ENCODE data around the gene PECR.
A peak's percentile ranks its signal among the peaks of the same experiment; 100 is the strongest.

Gene PECR

DNA sequence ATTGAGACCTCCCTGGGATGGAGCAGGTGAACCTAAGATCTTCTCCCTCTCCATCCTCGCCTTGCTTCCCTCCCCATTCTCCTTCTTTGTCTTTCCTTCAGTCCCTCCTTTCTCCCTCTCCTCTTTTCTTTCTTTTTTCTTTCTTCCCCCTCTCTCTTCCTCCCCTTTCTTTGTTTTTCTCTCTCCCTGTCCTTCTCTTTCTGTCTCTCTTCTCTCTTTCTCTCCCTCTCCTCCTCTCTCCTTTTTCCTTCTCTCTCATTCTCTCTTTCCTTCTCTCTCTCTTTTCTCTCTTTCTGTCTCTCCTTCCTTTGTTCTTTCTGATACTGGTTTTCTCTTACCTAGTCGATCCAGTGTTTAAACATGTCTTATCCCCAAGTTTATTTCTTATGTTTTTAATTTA lies 78.9 kb downstream of the PECR start:
- H3K9ac ChIP-seq (ENCODE audit: low read length), result peak overlapping the region; percentile 59
- peak overlapping the region; percentile 89 for H3K27ac ChIP-seq (ENCODE audit: low read length)
- H3K4me3 ChIP-seq (ENCODE audit: low read length), result peak overlapping the region; percentile 36
- H3K9me3 ChIP-seq (ENCODE audit: insufficient read depth, low read length), result no peaks in the 10 kb centered on the region
- H3K27me3 ChIP-seq (ENCODE audit: low read depth, low read length), result no peaks in the 10 kb centered on the region
- peaks cover 18% of the 10 kb centered on the region for H3K36me3 ChIP-seq (replicated peaks; ENCODE audit: low read depth, low read length)
- peak overlapping the region; percentile 81 for H3K4me2 ChIP-seq (ENCODE audit: low read length)
- TF ChIP-seq EZH2phosphoT487 (IDR thresholded peaks at IDR 0.05; ENCODE audit: low read depth), result no peak
- TF ChIP-seq, protein P1, sequence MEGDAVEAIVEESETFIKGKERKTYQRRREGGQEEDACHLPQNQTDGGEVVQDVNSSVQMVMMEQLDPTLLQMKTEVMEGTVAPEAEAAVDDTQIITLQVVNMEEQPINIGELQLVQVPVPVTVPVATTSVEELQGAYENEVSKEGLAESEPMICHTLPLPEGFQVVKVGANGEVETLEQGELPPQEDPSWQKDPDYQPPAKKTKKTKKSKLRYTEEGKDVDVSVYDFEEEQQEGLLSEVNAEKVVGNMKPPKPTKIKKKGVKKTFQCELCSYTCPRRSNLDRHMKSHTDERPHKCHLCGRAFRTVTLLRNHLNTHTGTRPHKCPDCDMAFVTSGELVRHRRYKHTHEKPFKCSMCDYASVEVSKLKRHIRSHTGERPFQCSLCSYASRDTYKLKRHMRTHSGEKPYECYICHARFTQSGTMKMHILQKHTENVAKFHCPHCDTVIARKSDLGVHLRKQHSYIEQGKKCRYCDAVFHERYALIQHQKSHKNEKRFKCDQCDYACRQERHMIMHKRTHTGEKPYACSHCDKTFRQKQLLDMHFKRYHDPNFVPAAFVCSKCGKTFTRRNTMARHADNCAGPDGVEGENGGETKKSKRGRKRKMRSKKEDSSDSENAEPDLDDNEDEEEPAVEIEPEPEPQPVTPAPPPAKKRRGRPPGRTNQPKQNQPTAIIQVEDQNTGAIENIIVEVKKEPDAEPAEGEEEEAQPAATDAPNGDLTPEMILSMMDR (IDR thresholded peaks at IDR 0.05; ENCODE audit: low read depth, low read length), result no peak
- no peak overlapping the region for H2AFZ ChIP-seq (ENCODE audit: low read depth, low read length)
- peaks cover 78% of the 10 kb centered on the region for H4K20me1 ChIP-seq (ENCODE audit: insufficient read depth, low read length)
- peaks cover 97% of the 10 kb centered on the region for H3K79me2 ChIP-seq (ENCODE audit: low read length)
- H3K4me1 ChIP-seq (ENCODE audit: low read length), result peaks cover 70% of the 10 kb centered on the region

DNA sequence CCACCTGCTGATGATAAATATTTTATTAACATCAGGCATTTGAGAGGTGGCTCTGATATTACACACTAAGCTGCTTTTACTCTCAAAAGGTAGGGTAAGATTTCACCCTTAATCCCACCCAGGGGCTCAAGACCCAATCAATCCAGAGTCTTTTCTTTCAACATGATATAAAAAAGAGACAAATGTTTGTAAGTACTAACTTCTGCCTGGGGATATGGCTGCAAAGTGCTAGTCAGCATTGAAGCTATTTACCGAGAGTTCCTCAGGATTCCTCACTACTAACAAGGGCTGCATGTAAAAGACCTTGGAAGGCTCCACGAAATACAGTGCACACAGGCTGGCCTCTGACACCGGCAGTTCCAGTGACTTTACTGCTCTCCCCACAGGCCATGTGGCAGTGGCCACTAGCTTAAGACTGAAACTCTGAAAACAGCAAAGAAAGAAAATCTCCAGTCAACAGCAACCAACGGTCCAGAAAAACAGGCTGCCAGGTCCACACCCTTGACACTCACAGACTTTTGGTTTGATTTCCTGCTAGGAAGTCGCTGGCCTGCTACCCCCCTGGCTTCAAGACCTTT lies 79.4 kb downstream of the PECR start:
- no peaks in the 10 kb centered on the region for H3K9me3 ChIP-seq (ENCODE audit: insufficient read depth, low read length)
- no peaks in the 10 kb centered on the region for H3K27me3 ChIP-seq (ENCODE audit: low read depth, low read length)
- H2AFZ ChIP-seq (ENCODE audit: low read depth, low read length), result no peak overlapping the region
- peaks cover 83% of the 10 kb centered on the region for H4K20me1 ChIP-seq (ENCODE audit: insufficient read depth, low read length)
- H3K79me2 ChIP-seq (ENCODE audit: low read length), result peaks cover 97% of the 10 kb centered on the region
- peak overlapping the region; percentile 81 for H3K4me2 ChIP-seq (ENCODE audit: low read length)
- peak overlapping the region; percentile 36 for H3K4me3 ChIP-seq (ENCODE audit: low read length)
- H3K36me3 ChIP-seq (replicated peaks; ENCODE audit: low read depth, low read length), result peaks cover 19% of the 10 kb centered on the region
- peak overlapping the region; percentile 59 for H3K9ac ChIP-seq (ENCODE audit: low read length)
- no peak for TF ChIP-seq EZH2phosphoT487 (IDR thresholded peaks at IDR 0.05; ENCODE audit: low read depth)
- H3K27ac ChIP-seq (ENCODE audit: low read length), result peak overlapping the region; percentile 89
- peaks cover 70% of the 10 kb centered on the region for H3K4me1 ChIP-seq (ENCODE audit: low read length)

GRCh38 chr2:216001216-216002100 lies 80.2 kb downstream of the PECR start:
- Histone ChIP-seq H3K4me1 (ENCODE audit: low read length) (peaks cover 62% of the 10 kb centered on the region), H3K4me2 (ENCODE audit: low read length) (peak overlapping the region; percentile 81)
- no peak for TF ChIP-seq EZH2phosphoT487 (IDR thresholded peaks at IDR 0.05; ENCODE audit: low read depth)

DNA sequence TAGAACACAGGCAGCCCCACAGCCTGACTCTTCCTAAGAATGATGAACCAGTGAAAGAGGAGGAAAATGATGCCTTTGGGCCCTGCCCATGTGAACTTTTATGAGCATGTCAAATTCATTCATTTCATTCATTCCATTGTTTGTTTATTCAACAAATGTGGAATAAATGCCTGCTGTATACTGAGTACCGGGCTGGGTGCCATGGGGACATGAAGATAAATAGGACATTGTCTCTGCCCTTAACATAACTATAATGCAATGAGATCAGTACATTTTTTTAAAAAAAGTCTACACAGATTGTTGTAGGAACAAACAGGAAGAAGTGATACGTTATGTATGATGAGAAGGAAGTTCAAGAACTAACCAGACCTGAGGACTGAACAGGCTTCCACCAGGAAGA lies 83.0 kb downstream of the PECR start:
- no peak for TF ChIP-seq EZH2phosphoT487 (IDR thresholded peaks at IDR 0.05; ENCODE audit: low read depth)
- H3K27ac ChIP-seq (ENCODE audit: low read length), result no peak overlapping the region

More at GRCh38 chr2:216001216-216002100, 80.2 kb downstream of the PECR start:
- H4K20me1 ChIP-seq (ENCODE audit: insufficient read depth, low read length), result peaks cover 79% of the 10 kb centered on the region
- H3K27ac ChIP-seq (ENCODE audit: low read length), result peak overlapping the region; percentile 89
- peak overlapping the region; percentile 45 for H3K4me3 ChIP-seq (ENCODE audit: low read length)
- no peaks in the 10 kb centered on the region for H3K9me3 ChIP-seq (ENCODE audit: insufficient read depth, low read length)
- peaks cover 97% of the 10 kb centered on the region for H3K79me2 ChIP-seq (ENCODE audit: low read length)
- no peaks in the 10 kb centered on the region for H3K27me3 ChIP-seq (ENCODE audit: low read depth, low read length)
- peaks cover 23% of the 10 kb centered on the region for H3K36me3 ChIP-seq (replicated peaks; ENCODE audit: low read depth, low read length)
- H3K9ac ChIP-seq (ENCODE audit: low read length), result peak overlapping the region; percentile 59
- H2AFZ ChIP-seq (ENCODE audit: low read depth, low read length), result no peak overlapping the region

DNA sequence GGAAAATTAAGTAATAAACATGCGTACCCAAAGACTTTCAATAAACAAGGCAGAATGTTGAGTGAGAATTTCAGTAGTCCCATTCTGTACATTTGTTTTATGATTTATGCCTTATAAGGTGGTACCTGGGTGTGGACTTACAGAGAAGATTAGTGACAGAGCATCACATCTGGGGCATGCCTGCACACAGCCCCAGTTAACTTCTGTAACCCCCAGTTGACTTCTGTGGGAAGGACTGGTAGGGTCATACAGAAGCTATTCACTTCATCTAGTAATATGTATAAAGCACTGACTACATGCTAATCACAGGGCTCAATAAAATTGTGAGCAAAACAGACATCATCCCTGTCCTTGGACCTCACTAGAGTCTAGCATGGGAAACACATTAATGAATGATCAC lies 84.4 kb downstream of the PECR start:
- TF ChIP-seq EZH2phosphoT487 (IDR thresholded peaks at IDR 0.05; ENCODE audit: low read depth), result no peak
- TF ChIP-seq, protein P1 (IDR thresholded peaks at IDR 0.05; ENCODE audit: low read depth, low read length), result no peak
- Histone ChIP-seq H3K79me2 (ENCODE audit: low read length) (peaks cover 86% of the 10 kb centered on the region), H3K9ac (ENCODE audit: low read length) (no peak overlapping the region), H3K27me3 (ENCODE audit: low read depth, low read length) (no peaks in the 10 kb centered on the region), H3K4me3 (ENCODE audit: low read length) (no peak overlapping the region), H3K36me3 (replicated peaks; ENCODE audit: low read depth, low read length) (peaks cover 37% of the 10 kb centered on the region), H3K9me3 (ENCODE audit: insufficient read depth, low read length) (no peaks in the 10 kb centered on the region), H3K4me2 (ENCODE audit: low read length) (no peak overlapping the region), H3K4me1 (ENCODE audit: low read length) (peaks cover 20% of the 10 kb centered on the region), H2AFZ (ENCODE audit: low read depth, low read length) (no peak overlapping the region), H4K20me1 (ENCODE audit: insufficient read depth, low read length) (peaks cover 57% of the 10 kb centered on the region), H3K27ac (ENCODE audit: low read length) (no peak overlapping the region)

More for the DNA sequence above, 83.0 kb downstream of the PECR start:
- Histone ChIP-seq H3K4me2 (ENCODE audit: low read length) (no peak overlapping the region), H3K36me3 (replicated peaks; ENCODE audit: low read depth, low read length) (peaks cover 37% of the 10 kb centered on the region), H3K4me3 (ENCODE audit: low read length) (no peak overlapping the region), H3K79me2 (ENCODE audit: low read length) (peaks cover 93% of the 10 kb centered on the region), H3K27me3 (ENCODE audit: low read depth, low read length) (no peaks in the 10 kb centered on the region), H3K4me1 (ENCODE audit: low read length) (peaks cover 34% of the 10 kb centered on the region), H4K20me1 (ENCODE audit: insufficient read depth, low read length) (peaks cover 68% of the 10 kb centered on the region), H3K9ac (ENCODE audit: low read length) (no peak overlapping the region), H3K9me3 (ENCODE audit: insufficient read depth, low read length) (no peaks in the 10 kb centered on the region), H2AFZ (ENCODE audit: low read depth, low read length) (no peak overlapping the region)

All from OCI-LY3 (cell line).